ENCODE measurements around the gene SRL. TPM values are rescaled to one million over a fixed set of nuclear protein-coding genes. Genes with fewer than 3 reads are reported as not detected.

The SRL gene
- total RNA-seq, 4 donors from 2014 or later: 184 to 519 (median 364) TPM

DNA sequence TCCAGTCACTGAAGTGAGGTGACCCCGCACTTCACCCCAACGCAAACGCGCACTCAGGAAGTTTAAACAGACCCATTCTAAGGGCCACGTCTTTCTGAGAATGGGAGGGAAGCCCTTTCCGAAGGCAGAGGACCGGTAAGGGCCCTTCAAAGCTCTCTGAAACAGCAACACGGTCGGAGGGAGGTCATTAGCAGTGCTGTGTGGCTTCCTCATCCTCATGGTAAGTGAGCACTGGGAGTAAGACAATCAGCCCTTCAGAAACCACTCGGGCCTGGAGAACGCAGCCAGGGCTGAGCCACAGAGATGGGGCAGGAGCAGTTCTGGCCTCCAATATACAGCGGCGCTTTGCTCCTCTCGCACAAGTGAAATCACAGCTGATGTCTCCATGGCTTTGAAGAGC lies 23.7 kb downstream of the SRL start:
- peaks cover 83 to 89% of the 10 kb centered on the region in 2 donors for H3K4me1 ChIP-seq
- in situ Hi-C loops (cut with MboI; ENCODE audit: low sequenced_read_pairs in 4 of 4): no loop called here
- ATAC-seq: no peak

DNA sequence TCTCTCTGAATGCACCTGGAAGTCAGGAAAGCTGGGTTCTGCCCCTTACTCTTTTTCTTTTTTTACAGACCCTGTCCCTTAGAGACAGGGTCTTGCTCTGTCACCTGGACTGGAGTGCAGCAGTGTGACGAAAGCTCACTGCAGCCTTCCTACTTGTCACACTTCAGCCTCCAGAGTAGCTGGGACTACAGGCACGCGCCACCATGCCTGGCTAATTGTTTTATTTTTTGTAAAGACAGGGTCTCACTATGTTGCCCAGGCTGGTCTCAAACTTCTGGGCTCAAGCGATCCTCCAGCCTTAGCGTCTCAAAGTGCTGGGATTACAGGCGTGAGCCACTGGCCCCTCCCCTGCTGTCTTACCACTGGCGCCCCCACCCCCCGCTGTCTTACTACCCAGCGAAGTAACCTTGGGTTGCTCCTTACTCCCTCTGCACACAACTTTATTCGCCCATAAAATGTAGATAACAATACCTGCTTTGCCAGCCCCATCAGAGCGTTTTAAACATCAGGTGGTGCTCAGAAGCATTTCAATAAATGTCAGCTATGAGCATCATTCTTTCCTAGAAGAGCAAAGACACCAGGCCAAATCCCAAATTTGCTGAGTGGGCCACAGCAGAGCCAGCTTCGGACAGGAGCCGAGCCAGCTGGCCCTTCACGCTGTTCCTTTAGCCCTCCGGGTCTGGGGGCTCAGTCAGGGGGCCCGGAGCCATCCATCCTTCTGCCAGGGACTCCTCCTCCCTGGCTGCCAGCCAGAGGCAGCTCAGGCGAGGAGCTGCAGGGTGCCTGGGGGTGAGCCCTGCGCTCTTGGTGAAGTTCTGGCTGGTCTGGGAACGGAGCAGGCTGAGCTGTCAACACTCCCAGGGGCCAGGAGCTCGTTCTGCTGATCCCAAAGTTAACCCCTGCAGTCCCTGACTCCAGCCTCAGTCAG lies 24.4 kb downstream of the SRL start:
- H3K4me3 ChIP-seq: peak overlapping the region; percentile 43 to 51 (median 48)

More for the DNA sequence above, 23.7 kb downstream of the SRL start:
- H3K4me3 ChIP-seq: peak overlapping the region; percentile 43 to 51 (median 48)
- no peak for DNase-seq
- intact Hi-C loops (cut with DNase I; ENCODE audit: low total_unique reads): no loop called here
- TF ChIP-seq, protein P1, sequence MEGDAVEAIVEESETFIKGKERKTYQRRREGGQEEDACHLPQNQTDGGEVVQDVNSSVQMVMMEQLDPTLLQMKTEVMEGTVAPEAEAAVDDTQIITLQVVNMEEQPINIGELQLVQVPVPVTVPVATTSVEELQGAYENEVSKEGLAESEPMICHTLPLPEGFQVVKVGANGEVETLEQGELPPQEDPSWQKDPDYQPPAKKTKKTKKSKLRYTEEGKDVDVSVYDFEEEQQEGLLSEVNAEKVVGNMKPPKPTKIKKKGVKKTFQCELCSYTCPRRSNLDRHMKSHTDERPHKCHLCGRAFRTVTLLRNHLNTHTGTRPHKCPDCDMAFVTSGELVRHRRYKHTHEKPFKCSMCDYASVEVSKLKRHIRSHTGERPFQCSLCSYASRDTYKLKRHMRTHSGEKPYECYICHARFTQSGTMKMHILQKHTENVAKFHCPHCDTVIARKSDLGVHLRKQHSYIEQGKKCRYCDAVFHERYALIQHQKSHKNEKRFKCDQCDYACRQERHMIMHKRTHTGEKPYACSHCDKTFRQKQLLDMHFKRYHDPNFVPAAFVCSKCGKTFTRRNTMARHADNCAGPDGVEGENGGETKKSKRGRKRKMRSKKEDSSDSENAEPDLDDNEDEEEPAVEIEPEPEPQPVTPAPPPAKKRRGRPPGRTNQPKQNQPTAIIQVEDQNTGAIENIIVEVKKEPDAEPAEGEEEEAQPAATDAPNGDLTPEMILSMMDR (IDR thresholded peaks at IDR 0.05 in 4 of 5, conservative IDR thresholded peaks at IDR 0.05 in 1 of 5): no peak
- TF ChIP-seq POLR2A (IDR thresholded peaks at IDR 0.05): no peak
- peak overlapping the region; percentile 91 to 100 (median 98) for H3K27ac ChIP-seq
- H3K9me3 ChIP-seq: no peaks in the 10 kb centered on the region
- H3K27me3 ChIP-seq: no peaks in the 10 kb centered on the region
- H3K36me3 ChIP-seq: no peaks in the 10 kb centered on the region

DNA sequence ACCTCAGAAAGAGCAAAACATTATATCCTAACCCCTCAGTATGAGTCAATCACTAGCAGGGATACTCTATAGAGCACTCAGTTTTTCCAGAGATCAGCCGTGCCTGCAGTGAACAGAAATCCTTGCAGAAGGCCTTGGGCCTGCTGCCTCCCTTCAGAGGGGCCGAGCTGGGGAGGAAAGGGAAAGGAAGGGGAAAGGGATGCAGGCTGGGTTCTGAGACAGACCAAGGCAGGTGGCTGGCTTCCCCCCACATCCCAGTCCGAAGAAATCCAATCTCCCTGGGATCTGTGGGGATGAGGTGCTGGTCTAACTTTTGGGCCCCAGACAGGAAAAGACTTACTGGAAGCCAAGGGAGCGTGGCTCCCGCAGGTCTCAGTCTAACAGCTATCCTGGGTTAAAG lies 25.3 kb downstream of the SRL start:
- no peak for TF ChIP-seq POLR2A (IDR thresholded peaks at IDR 0.05)
- TF ChIP-seq, protein P1 (IDR thresholded peaks at IDR 0.05 in 4 of 5, conservative IDR thresholded peaks at IDR 0.05 in 1 of 5): no peak
- Histone ChIP-seq H3K27ac (peak overlapping the region; percentile 91 to 100 (median 98)), H3K9me3 (no peaks in the 10 kb centered on the region), H3K4me3 (peak overlapping the region; percentile 43 to 51 (median 48)), H3K36me3 (no peaks in the 10 kb centered on the region), H3K4me1 (peaks cover 89 to 92% of the 10 kb centered on the region in 2 donors), H3K27me3 (no peaks in the 10 kb centered on the region)
- DNase-seq (no peak), ATAC-seq (no peak)
- intact Hi-C loops (cut with DNase I; ENCODE audit: low total_unique reads): no loop called here
- in situ Hi-C loops (cut with MboI; ENCODE audit: low sequenced_read_pairs in 4 of 4): no loop called here

More for the DNA sequence above, 24.4 kb downstream of the SRL start:
- Histone ChIP-seq H3K4me1 (peaks cover 88 to 89% of the 10 kb centered on the region in 2 donors), H3K27ac (peak overlapping the region; percentile 91 to 100 (median 98)), H3K27me3 (no peaks in the 10 kb centered on the region), H3K9me3 (no peaks in the 10 kb centered on the region), H3K36me3 (no peaks in the 10 kb centered on the region)
- intact Hi-C loops (cut with DNase I; ENCODE audit: low total_unique reads): no loop called here
- in situ Hi-C loops (cut with MboI; ENCODE audit: low sequenced_read_pairs in 4 of 4): no loop called here
- DNase-seq: peak in 1 of 2 donors; percentile 84
- ATAC-seq: peak; percentile 16 to 22
- TF ChIP-seq, protein P1 (IDR thresholded peaks at IDR 0.05 in 4 of 5, conservative IDR thresholded peaks at IDR 0.05 in 1 of 5): no peak
- TF ChIP-seq POLR2A (IDR thresholded peaks at IDR 0.05): peak; percentile 12 to 22

DNA sequence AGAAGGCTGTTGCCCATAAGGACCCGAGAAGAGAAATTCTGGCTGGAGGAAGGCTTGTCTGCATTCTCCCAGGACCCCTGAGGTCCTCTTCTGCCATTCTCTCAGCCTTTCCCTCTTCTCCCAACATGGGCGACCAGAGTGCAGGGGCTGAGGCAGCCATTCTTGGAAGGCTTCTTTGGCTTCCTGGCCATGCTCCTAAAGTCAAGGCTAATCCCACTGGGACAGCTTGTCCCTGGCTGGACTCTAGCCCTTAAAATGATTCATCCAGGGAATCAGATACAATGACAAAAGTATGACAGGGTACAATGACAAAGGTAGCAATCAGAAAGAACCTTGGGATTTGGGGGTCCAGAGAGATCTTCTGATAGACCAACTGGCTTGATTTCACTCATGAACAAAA lies 26.8 kb downstream of the SRL start:
- in situ Hi-C loops (cut with MboI; ENCODE audit: low sequenced_read_pairs in 4 of 4): no loop called here
- Histone ChIP-seq H3K27ac (peak overlapping the region; percentile 91 to 100 (median 98)), H3K36me3 (peaks cover 0 to 6% of the 10 kb centered on the region in 2 donors), H3K27me3 (no peaks in the 10 kb centered on the region), H3K4me1 (peaks cover 89 to 90% of the 10 kb centered on the region in 2 donors), H3K9me3 (no peaks in the 10 kb centered on the region), H3K4me3 (peak overlapping the region; percentile 4 to 51 (median 48))
- ATAC-seq (peak; percentile 31 to 36), DNase-seq (peak; percentile 73 to 85)
- intact Hi-C loops (cut with DNase I; ENCODE audit: low total_unique reads): loop anchor here (1.0 kb wide), 1 partner anchor 18 kb away; no protein-coding TSS in a partner anchor
- TF ChIP-seq, protein P1 (IDR thresholded peaks at IDR 0.05 in 4 of 5, conservative IDR thresholded peaks at IDR 0.05 in 1 of 5): no peak
- TF ChIP-seq POLR2A (IDR thresholded peaks at IDR 0.05): peak; percentile 9
